HepG2 (cell line): ENCODE results near the gene GPC6. TPM values are rescaled to one million over a fixed set of nuclear protein-coding genes. Genes with fewer than 3 reads are reported as not detected.

Experiments
- ATAC-seq: fragments of 200-7000 bp; cut with Tn5 transposase; 3 replicates; pipeline ENCODE4 v1.9.1; 2020; ENCODE audit warnings: mild to moderate bottlenecking, moderate library complexity
- BruUV-seq: library from RNA; stranded (reverse); fragments of 400-500 nt; replicated peaks from 2 replicates; lab custom pipeline; 2021; lab: Mats Ljungman, UMichigan
- CTCF ChIA-PET: fragments of 300-600 bp; formaldehyde crosslinking; extraction: SDS; loops from one replicate; lab custom pipeline; 2021; ENCODE audit warnings: low total read pairs, inconsistent platforms, low intra/inter-chr PET ratio; lab: Yijun Ruan, JAX
- POLR2A ChIA-PET: fragments of 350-600 bp; sonication (Branson Sonifier 250); formaldehyde crosslinking; loops from one replicate; lab custom pipeline; 2020; ENCODE audit warnings: antibody characterized with exemption, inconsistent platforms; lab: Yijun Ruan, JAX
- DNase-seq: peaks from one replicate; pipeline ENCODE4 v3.0.0-alpha.2; 2015; ENCODE audit warnings: low spot score
- FAIRE-seq: peaks from 3 replicates; lab custom pipeline; 2011; peaks lifted over from hg19 to GRCh38; lab: Jason Lieb, UNC
- H2AFZ ChIP-seq: one replicate; pipeline ENCODE4 v1.6.1; 2011; ENCODE audit warnings: low read length, inconsistent platforms
- H3K27ac ChIP-seq: fragments of 300-600 bp; 3 replicates; pipeline ENCODE4 v1.8.0; 2011; ENCODE audit warnings: mixed run types, mild to moderate bottlenecking, mixed read lengths, low read length, inconsistent platforms; ENCODE audit not compliant: insufficient read depth; ENCODE audit errors: extremely low read length
- H3K27me3 ChIP-seq, 2 experiments: fragments of 200-600 bp in 1 of 2; 2 replicates in 1 of 2; 3 replicates in 1 of 2; pipeline versions ENCODE4 v1.6.0 to v1.8.0; 2011; ENCODE audit warnings: low read length in 2 of 2, mild to moderate bottlenecking in 2 of 2, moderate library complexity in 2 of 2, inconsistent platforms in 1 of 2; ENCODE audit not compliant: insufficient read depth in 2 of 2, control insufficient read depth in 1 of 2
- H3K36me3 ChIP-seq, 2 experiments: fragments of 200-600 bp in 1 of 2; replicated peaks in 1 of 2; 2 replicates in 1 of 2; 3 replicates in 1 of 2; pipeline versions ENCODE4 v1.5.1 to v1.8.0; 2011; ENCODE audit warnings: low read length in 2 of 2, inconsistent platforms in 1 of 2; ENCODE audit not compliant: insufficient read depth in 2 of 2, control insufficient read depth in 1 of 2
- H3K4me1 ChIP-seq: 2 replicates; pipeline ENCODE4 v1.5.1; 2012; ENCODE audit warnings: low read length, inconsistent platforms; ENCODE audit not compliant: insufficient read depth
- H3K4me2 ChIP-seq: 2 replicates; pipeline ENCODE4 v1.6.0; 2011; ENCODE audit warnings: low read depth, low read length, inconsistent platforms
- H3K4me3 ChIP-seq, 3 experiments: fragments of 200-600 bp in 1 of 3; sonication (generic), shearing (Covaris generic) in 1 of 3; replicated peaks in 1 of 3; 2 replicates each; pipeline ENCODE4 v1.5.1; 2011 to 2016; ENCODE audit warnings: low read length in 3 of 3, inconsistent platforms in 2 of 3, low read depth in 2 of 3, mild to moderate bottlenecking in 2 of 3, control low read depth in 1 of 3, mixed read lengths in 1 of 3; ENCODE audit not compliant: insufficient read depth in 1 of 3
- H3K79me2 ChIP-seq: one replicate; pipeline ENCODE4 v1.6.1; 2011; ENCODE audit warnings: low read length, inconsistent platforms; ENCODE audit not compliant: insufficient read depth
- H3K9ac ChIP-seq: 2 replicates; pipeline ENCODE4 v1.6.0; 2011; ENCODE audit warnings: mild to moderate bottlenecking, low read depth, low read length, inconsistent platforms; ENCODE audit not compliant: insufficient read depth
- H3K9me3 ChIP-seq: 2 replicates; pipeline ENCODE4 v1.5.1; 2012; ENCODE audit warnings: mild to moderate bottlenecking, low read length
- H4K20me1 ChIP-seq: 2 replicates; pipeline ENCODE4 v1.6.0; 2011; ENCODE audit warnings: inconsistent platforms, mild to moderate bottlenecking, low read length, moderate library complexity; ENCODE audit not compliant: insufficient read depth
- ATF1 ChIP-seq: IDR thresholded peaks from 2 replicates; pipeline ENCODE4 v1.6.1; 2016; ENCODE audit warnings: mild to moderate bottlenecking, control low read depth
- MAX ChIP-seq: IDR thresholded peaks from 2 replicates; pipeline ENCODE4 v1.6.1; 2012; ENCODE audit warnings: inconsistent platforms
- PRDM15 ChIP-seq: sonication (generic); formaldehyde crosslinking; IDR thresholded peaks from 2 replicates; pipeline ENCODE4 v1.4.0; 2020; ENCODE audit warnings: missing genetic modification reagents
- TEAD2 ChIP-seq: sonication (generic); formaldehyde crosslinking; IDR thresholded peaks from 2 replicates; pipeline ENCODE4 v1.9.0; 2021; ENCODE audit warnings: missing genetic modification reagents
- ZNF557 ChIP-seq: sonication (generic); formaldehyde crosslinking; IDR thresholded peaks from 2 replicates; pipeline ENCODE4 v1.4.0; 2020; ENCODE audit warnings: missing genetic modification reagents
- WGBS: methylation state at CpG from one replicate; pipeline ENCODE4 v1.1.6; 2017; ENCODE audit warnings: low lambda C conversion rate; 5-methylcytosine and 5-hydroxymethylcytosine counted together
- in situ Hi-C: cut with HindIII; loops from 2 replicates; pipeline ENCODE4 v1.10.0; 2017; ENCODE audit warnings: low pct_unique_long_range_greater_than_20kb; ENCODE audit not compliant: extremely low pct_ligation_motif_present
- intact Hi-C: fragments of 100-400 bp; cut with micrococcal nuclease; formaldehyde crosslinking; loops from one replicate; pipeline ENCODE4 v1.10.0; 2022; ENCODE audit not compliant: unreplicated experiment
- polyA plus RNA-seq, 8 experiments: library from polyadenylated mRNA; depleted of rRNA in 3 of 8; stranded (reverse) in 7 of 8; unstranded in 1 of 8; fragments of >200 nt; fragmentation: Illumina TruSeq in 4 of 8; extraction: Trizol in 4 of 8; gene quantifications; 2 replicates each; pipeline versions ENCODE4 v1.2.1 to v1.2.3, GENCODE V29; 2011 to 2016; ENCODE audit warnings: low read depth in 4 of 8, missing spikeins in 1 of 8, mixed read lengths in 1 of 8; ENCODE audit not compliant: insufficient read depth in 1 of 8
- total RNA-seq, 5 experiments: library from RNA; depleted of rRNA; stranded (reverse); fragments of >200 nt; fragmentation: Illumina TruSeq; extraction: Trizol; gene quantifications; 2 replicates each; pipeline ENCODE4 v1.2.3, GENCODE V29; 2016; ENCODE audit warnings: low read depth in 1 of 5

Gene GPC6
- total and polyA plus RNA-seq, 2 of the 13 experiments (the other 11 are each of a cell fraction or from before 2014, with no cell fraction given) = 24.5 to 33.9 TPM

- no peak overlapping the region for H3K27ac ChIP-seq
- H3K36me3 ChIP-seq = no peaks in the 10 kb centered on the region
- in situ Hi-C loops = loop anchor here (25.0 kb wide), 1 partner anchor 1404 kb away; no protein-coding TSS in a partner anchor
- H2AFZ ChIP-seq = no peak overlapping the region
- H3K27me3 ChIP-seq = no peaks in the 10 kb centered on the region
- H3K9ac ChIP-seq = no peak overlapping the region
- TF ChIP-seq MAX = no peak
- TF ChIP-seq ZNF557 (CRISPR knock-in tag) = no peak
- TF ChIP-seq TEAD2 (CRISPR knock-in tag) = no peak
- TF ChIP-seq ATF1 (CRISPR knock-in tag) = no peak
- TF ChIP-seq PRDM15 (CRISPR knock-in tag) = no peak
- TF ChIP-seq, all 625 proteins: peak for 0
- DNase-seq = no peak
- Histone ChIP-seq H3K79me2 (no peaks in the 10 kb centered on the region), H3K4me2 (no peak overlapping the region), H4K20me1 (no peaks in the 10 kb centered on the region), H3K4me1 (no peaks in the 10 kb centered on the region), H3K4me3 (no peak overlapping the region), H3K9me3 (no peaks in the 10 kb centered on the region)
- no peak for FAIRE-seq
- no peak for ATAC-seq
- no TSS peak for BruUV-seq
- POLR2A ChIA-PET = no interaction called here
- CTCF ChIA-PET = no interaction called here
- WGBS = 91% methylated on average over 4 of the region's 4 CpGs
- intact Hi-C loops = loop anchor here (10.0 kb wide), 1 partner anchor 402 kb away; no protein-coding TSS in a partner anchor
Observed at GRCh38 chr13:94366677-94367076, 1140.1 kb downstream of the GPC6 start.
